ENCODE measurements around the gene PLVAP.

DNA sequence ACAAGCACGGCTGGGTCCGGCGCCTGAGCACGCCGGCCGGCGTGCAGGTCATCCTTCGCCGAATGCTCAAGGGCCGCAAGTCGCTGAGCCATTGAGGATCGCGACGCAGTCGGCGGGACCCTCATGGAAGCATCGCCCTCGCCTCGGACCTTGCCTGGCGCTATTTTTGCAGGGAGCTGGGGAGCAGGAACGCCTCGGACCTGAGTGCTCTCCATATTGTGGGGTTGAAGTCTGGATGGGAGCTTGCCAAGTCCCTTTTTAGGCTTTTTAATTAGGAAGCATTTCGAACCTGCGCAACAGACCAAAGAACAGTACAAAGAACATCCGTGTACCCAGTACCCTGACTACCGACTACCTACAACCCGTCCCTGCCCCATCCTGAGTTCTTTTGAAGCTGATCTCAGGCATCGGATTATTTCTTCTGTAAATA is 70.8 kb downstream of the PLVAP start:
- TF ChIP-seq, protein P1, sequence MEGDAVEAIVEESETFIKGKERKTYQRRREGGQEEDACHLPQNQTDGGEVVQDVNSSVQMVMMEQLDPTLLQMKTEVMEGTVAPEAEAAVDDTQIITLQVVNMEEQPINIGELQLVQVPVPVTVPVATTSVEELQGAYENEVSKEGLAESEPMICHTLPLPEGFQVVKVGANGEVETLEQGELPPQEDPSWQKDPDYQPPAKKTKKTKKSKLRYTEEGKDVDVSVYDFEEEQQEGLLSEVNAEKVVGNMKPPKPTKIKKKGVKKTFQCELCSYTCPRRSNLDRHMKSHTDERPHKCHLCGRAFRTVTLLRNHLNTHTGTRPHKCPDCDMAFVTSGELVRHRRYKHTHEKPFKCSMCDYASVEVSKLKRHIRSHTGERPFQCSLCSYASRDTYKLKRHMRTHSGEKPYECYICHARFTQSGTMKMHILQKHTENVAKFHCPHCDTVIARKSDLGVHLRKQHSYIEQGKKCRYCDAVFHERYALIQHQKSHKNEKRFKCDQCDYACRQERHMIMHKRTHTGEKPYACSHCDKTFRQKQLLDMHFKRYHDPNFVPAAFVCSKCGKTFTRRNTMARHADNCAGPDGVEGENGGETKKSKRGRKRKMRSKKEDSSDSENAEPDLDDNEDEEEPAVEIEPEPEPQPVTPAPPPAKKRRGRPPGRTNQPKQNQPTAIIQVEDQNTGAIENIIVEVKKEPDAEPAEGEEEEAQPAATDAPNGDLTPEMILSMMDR (IDR thresholded peaks at IDR 0.05): no peak
- no peak for TF ChIP-seq POLR2A (IDR thresholded peaks at IDR 0.05)
